HepG2 (cell line): ENCODE results near the gene CCT3. TPM values are rescaled to one million over a fixed set of nuclear protein-coding genes. Genes with fewer than 3 reads are reported as not detected.

Experiments used
- ARID2 ChIP-seq: sonication (generic); formaldehyde crosslinking; IDR thresholded peaks from 2 replicates; pipeline ENCODE4 v1.8.1; 2022; ENCODE audit warnings: mild to moderate bottlenecking, missing genetic modification reagents, borderline replicate concordance
- DMAP1 ChIP-seq: IDR thresholded peaks from 2 replicates; pipeline ENCODE4 v1.6.1; 2016
- ETV5 ChIP-seq: IDR thresholded peaks from 2 replicates; pipeline ENCODE4 v1.6.1; 2018; ENCODE audit warnings: missing biosample characterization, missing genetic modification reagents, inconsistent platforms, borderline replicate concordance
- HNF1B ChIP-seq: sonication (generic); formaldehyde crosslinking; IDR thresholded peaks from 2 replicates; pipeline ENCODE4 v1.5.1; 2020; ENCODE audit warnings: mild to moderate bottlenecking, moderate library complexity, missing genetic modification reagents
- MED8 ChIP-seq: sonication (generic); formaldehyde crosslinking; IDR thresholded peaks from 2 replicates; pipeline ENCODE4 v1.8.1; 2023; ENCODE audit warnings: mild to moderate bottlenecking, missing genetic modification reagents; ENCODE audit not compliant: insufficient replicate concordance
- PAF1 ChIP-seq: IDR thresholded peaks from 2 replicates; pipeline ENCODE4 v1.6.1; 2016; ENCODE audit warnings: missing genetic modification reagents, missing compliant biosample characterization
- RCOR2 ChIP-seq: IDR thresholded peaks from 2 replicates; pipeline ENCODE4 v1.6.1; 2016; ENCODE audit warnings: missing biosample characterization, missing genetic modification reagents
- SIX1 ChIP-seq: sonication (generic); formaldehyde crosslinking; IDR thresholded peaks from 2 replicates; pipeline ENCODE4 v1.4.0; 2020; ENCODE audit warnings: missing genetic modification reagents, borderline replicate concordance
- TAF1 ChIP-seq: sonication (generic); formaldehyde crosslinking; IDR thresholded peaks from 2 replicates; pipeline ENCODE4 v1.4.0; 2020; ENCODE audit warnings: missing genetic modification reagents
- ZBTB3 ChIP-seq: sonication (generic); formaldehyde crosslinking; IDR thresholded peaks from 2 replicates; pipeline ENCODE4 v1.4.0; 2020; ENCODE audit warnings: low read depth, mild to moderate bottlenecking, moderate library complexity, missing genetic modification reagents, borderline replicate concordance
- ZFP1 ChIP-seq: IDR thresholded peaks from 2 replicates; pipeline ENCODE4 v1.6.1; 2016
- ZFP36 ChIP-seq: fragments of 150-350 bp; IDR thresholded peaks from 2 replicates; pipeline ENCODE4 v1.6.1; 2018; ENCODE audit warnings: borderline replicate concordance, low read length, low read depth; ENCODE audit not compliant: partially characterized antibody
- ZMYM3 ChIP-seq: sonication (generic); formaldehyde crosslinking; IDR thresholded peaks from 2 replicates; pipeline ENCODE4 v1.5.1; 2020; ENCODE audit warnings: mild to moderate bottlenecking, missing genetic modification reagents
- ZNF224 ChIP-seq: sonication (generic); formaldehyde crosslinking; IDR thresholded peaks from 2 replicates; pipeline ENCODE4 v1.5.0; 2020; ENCODE audit warnings: mild to moderate bottlenecking, missing genetic modification reagents
- ZNF430 ChIP-seq: sonication (generic); formaldehyde crosslinking; IDR thresholded peaks from 2 replicates; pipeline ENCODE4 v1.9.0; 2021; ENCODE audit warnings: mild to moderate bottlenecking, missing genetic modification reagents
- ZNF431 ChIP-seq: sonication (generic); formaldehyde crosslinking; IDR thresholded peaks from 2 replicates; pipeline ENCODE4 v1.9.0; 2022; ENCODE audit warnings: missing genetic modification reagents, low read depth, mild to moderate bottlenecking, borderline replicate concordance
- ZNF484 ChIP-seq: sonication (generic); formaldehyde crosslinking; IDR thresholded peaks from 2 replicates; pipeline ENCODE4 v1.5.1; 2020; ENCODE audit warnings: mild to moderate bottlenecking, low read depth, missing genetic modification reagents, borderline replicate concordance
- ZNF496 ChIP-seq: sonication (generic); formaldehyde crosslinking; IDR thresholded peaks from 2 replicates; pipeline ENCODE4 v1.8.1; 2023; ENCODE audit warnings: mild to moderate bottlenecking, moderate library complexity, missing genetic modification reagents; ENCODE audit not compliant: insufficient replicate concordance
- ZNF577 ChIP-seq: sonication (generic); formaldehyde crosslinking; IDR thresholded peaks from 2 replicates; pipeline ENCODE4 v1.4.0; 2020; ENCODE audit warnings: mild to moderate bottlenecking, low read depth, missing genetic modification reagents, borderline replicate concordance
- ZNF605 ChIP-seq: sonication (generic); formaldehyde crosslinking; IDR thresholded peaks from 2 replicates; pipeline ENCODE4 v1.8.0; 2022; ENCODE audit warnings: mild to moderate bottlenecking, missing genetic modification reagents
- ZNF644 ChIP-seq: IDR thresholded peaks from 2 replicates; pipeline ENCODE4 v1.6.1; 2016; ENCODE audit warnings: low read depth
- ZNF678 ChIP-seq: sonication (generic); formaldehyde crosslinking; IDR thresholded peaks from 2 replicates; pipeline ENCODE4 v1.4.0; 2020; ENCODE audit warnings: mild to moderate bottlenecking, missing genetic modification reagents
- ZNF816 ChIP-seq: sonication (generic); formaldehyde crosslinking; IDR thresholded peaks from 2 replicates; pipeline ENCODE4 v1.8.0; 2022; ENCODE audit warnings: missing genetic modification reagents, mild to moderate bottlenecking, borderline replicate concordance
- ZSCAN25 ChIP-seq: sonication (generic); formaldehyde crosslinking; IDR thresholded peaks from 2 replicates; pipeline ENCODE4 v1.8.0; 2022; ENCODE audit warnings: mild to moderate bottlenecking, missing genetic modification reagents
- polyA plus RNA-seq, 8 experiments: library from polyadenylated mRNA; depleted of rRNA in 3 of 8; stranded (reverse) in 7 of 8; unstranded in 1 of 8; fragments of >200 nt; fragmentation: Illumina TruSeq in 4 of 8; extraction: Trizol in 4 of 8; gene quantifications; 2 replicates each; pipeline versions ENCODE4 v1.2.1 to v1.2.3, GENCODE V29; 2011 to 2016; ENCODE audit warnings: low read depth in 4 of 8, missing spikeins in 1 of 8, mixed read lengths in 1 of 8; ENCODE audit not compliant: insufficient read depth in 1 of 8
- total RNA-seq, 5 experiments: library from RNA; depleted of rRNA; stranded (reverse); fragments of >200 nt; fragmentation: Illumina TruSeq; extraction: Trizol; gene quantifications; 2 replicates each; pipeline ENCODE4 v1.2.3, GENCODE V29; 2016; ENCODE audit warnings: low read depth in 1 of 5
- TF ChIP-seq, protein P1 (sequence below): sonication (generic); formaldehyde crosslinking; IDR thresholded peaks from 2 replicates; pipeline ENCODE4 v1.4.0; 2020; ENCODE audit warnings: mild to moderate bottlenecking, missing genetic modification reagents
- TF ChIP-seq, protein P2 (sequence below): sonication (generic); formaldehyde crosslinking; conservative IDR thresholded peaks from 2 replicates; pipeline ENCODE4 v1.4.0; 2020; ENCODE audit warnings: missing genetic modification reagents

The CCT3 gene
- total and polyA plus RNA-seq, 2 of the 13 experiments (the other 11 are each of a cell fraction or from before 2014, with no cell fraction given) = 319 to 615 TPM

DNA sequence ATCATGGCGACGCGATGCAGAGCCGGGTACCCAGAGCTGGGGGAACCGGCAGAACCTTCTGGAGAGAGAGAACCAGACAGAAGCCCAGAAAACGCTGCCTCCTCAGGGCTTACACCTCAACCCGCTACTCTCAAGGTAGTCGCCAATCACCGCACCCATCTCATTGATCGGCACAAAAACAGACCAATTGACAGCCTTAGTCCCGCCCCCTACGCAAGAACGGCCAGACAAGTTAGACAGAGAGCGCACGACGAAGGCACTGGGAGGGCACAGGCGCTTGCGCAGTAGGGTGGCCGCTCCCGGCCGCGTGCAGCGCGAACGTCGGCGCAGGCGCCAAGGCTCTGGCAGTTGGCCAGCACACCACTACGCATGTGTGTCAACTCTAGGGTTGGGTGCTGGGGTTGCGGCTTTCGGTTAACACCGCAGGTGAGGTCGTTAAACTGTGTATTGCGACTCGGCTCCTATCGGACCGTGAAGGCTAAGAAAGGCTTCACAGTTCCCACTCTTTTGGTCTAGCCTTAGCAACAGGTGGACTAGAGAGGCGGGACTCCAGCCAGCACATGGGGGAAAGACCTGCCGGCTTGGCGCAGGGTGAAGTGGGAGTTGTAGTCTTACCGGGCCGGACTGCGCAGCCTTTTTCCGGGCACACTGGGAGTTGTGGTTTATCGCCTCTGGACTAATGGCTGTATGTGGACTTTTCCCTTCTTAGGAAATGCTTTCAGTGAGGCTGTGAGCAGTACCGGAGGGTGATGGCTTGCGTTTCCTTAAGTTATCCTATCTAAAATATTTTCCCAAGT is at the start of gene CCT3, which contains the start of gene TSACC (continued):
- peak; percentile 37; the same call in 1 of the 2 replicates for TF ChIP-seq ZNF224 (CRISPR knock-in tag)
- TF ChIP-seq ZSCAN25 = no peak
- TF ChIP-seq, protein P1, sequence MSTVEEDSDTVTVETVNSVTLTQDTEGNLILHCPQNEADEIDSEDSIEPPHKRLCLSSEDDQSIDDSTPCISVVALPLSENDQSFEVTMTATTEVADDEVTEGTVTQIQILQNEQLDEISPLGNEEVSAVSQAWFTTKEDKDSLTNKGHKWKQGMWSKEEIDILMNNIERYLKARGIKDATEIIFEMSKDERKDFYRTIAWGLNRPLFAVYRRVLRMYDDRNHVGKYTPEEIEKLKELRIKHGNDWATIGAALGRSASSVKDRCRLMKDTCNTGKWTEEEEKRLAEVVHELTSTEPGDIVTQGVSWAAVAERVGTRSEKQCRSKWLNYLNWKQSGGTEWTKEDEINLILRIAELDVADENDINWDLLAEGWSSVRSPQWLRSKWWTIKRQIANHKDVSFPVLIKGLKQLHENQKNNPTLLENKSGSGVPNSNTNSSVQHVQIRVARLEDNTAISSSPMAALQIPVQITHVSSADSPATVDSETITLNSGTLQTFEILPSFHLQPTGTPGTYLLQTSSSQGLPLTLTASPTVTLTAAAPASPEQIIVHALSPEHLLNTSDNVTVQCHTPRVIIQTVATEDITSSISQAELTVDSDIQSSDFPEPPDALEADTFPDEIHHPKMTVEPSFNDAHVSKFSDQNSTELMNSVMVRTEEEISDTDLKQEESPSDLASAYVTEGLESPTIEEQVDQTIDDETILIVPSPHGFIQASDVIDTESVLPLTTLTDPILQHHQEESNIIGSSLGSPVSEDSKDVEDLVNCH (CRISPR knock-in tag) = no peak
- TF ChIP-seq ZFP1 (CRISPR knock-in tag) = no peak; the same call in 1 of the 2 replicates
- TF ChIP-seq ZNF577 (CRISPR knock-in tag) = no peak
- no peak for TF ChIP-seq ZNF484
- no peak for TF ChIP-seq ZNF678
- TF ChIP-seq ZNF496 (CRISPR knock-in tag) = no peak
- no peak for TF ChIP-seq ARID2 (CRISPR knock-in tag)
- TF ChIP-seq, protein P2, sequence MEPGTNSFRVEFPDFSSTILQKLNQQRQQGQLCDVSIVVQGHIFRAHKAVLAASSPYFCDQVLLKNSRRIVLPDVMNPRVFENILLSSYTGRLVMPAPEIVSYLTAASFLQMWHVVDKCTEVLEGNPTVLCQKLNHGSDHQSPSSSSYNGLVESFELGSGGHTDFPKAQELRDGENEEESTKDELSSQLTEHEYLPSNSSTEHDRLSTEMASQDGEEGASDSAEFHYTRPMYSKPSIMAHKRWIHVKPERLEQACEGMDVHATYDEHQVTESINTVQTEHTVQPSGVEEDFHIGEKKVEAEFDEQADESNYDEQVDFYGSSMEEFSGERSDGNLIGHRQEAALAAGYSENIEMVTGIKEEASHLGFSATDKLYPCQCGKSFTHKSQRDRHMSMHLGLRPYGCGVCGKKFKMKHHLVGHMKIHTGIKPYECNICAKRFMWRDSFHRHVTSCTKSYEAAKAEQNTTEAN (CRISPR knock-in tag) = no peak
- TF ChIP-seq ZNF816 = no peak
- TF ChIP-seq ZNF430 (CRISPR knock-in tag) = no peak
- no peak for TF ChIP-seq PAF1
- TF ChIP-seq HNF1B (CRISPR knock-in tag) = peak; percentile 71
- TF ChIP-seq ZNF644 = no peak
- TF ChIP-seq ZMYM3 = no peak; the same call in 1 of the 2 replicates
- TF ChIP-seq ZNF431 (CRISPR knock-in tag) = no peak
- peak; percentile 95 for TF ChIP-seq DMAP1 (CRISPR knock-in tag)
- peak; percentile 23; the same call in 1 of the 2 replicates for TF ChIP-seq ETV5
- TF ChIP-seq ZFP36 = no peak
- TF ChIP-seq SIX1 (CRISPR knock-in tag) = no peak
- no peak; the same call in 1 of the 2 replicates for TF ChIP-seq RCOR2 (CRISPR knock-in tag)
- TF ChIP-seq ZNF605 (CRISPR knock-in tag) = peak; percentile 41; the same call in 1 of the 2 replicates
- TF ChIP-seq TAF1 (CRISPR knock-in tag) = peak; percentile 93
- TF ChIP-seq MED8 (CRISPR knock-in tag) = no peak
- TF ChIP-seq ZBTB3 (CRISPR knock-in tag) = no peak
